Stimulated activated CD8-positive, alpha-beta memory T cell treated with anti-CD3 and anti-CD28 coated beads, Interleukin-7, amount 100 ng/mL, for 24 hours (primary cell): ENCODE measurements around the gene NAA80.
"Not testable (repeated sequence)": the region's sequence is repeated elsewhere in the genome, so short reads cannot be mapped to it uniquely, and the experiment has no call there.

Source experiments
- DNase-seq: peaks from one replicate; pipeline ENCODE4 v3.0.0-alpha.2; 2020; ENCODE audit warnings: low read depth

NAA80 gene

GRCh38 chr3:50314342-50314741 is 15.1 kb upstream of the NAA80 start:
- DNase-seq: no peak

DNA sequence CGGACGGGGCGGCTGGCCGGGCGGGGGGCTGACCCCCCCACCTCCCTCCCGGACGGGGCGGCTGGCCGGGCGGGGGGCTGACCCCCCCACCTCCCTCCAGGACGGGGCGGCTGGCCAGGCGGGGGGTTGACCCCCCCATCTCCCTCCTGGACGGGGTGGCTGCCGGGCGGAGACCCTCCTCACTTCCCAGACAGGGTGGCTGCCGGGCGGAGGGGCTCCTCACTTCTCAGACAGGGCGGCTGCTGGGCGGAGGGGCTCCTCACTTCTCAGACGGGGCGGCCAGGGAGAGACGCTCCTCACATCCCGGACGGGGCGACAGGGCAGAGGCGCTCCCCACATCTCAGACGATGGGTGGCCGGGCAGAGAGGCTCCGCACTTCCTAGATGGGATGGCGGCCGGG is 12.8 kb upstream of the NAA80 start:
- DNase-seq: not testable (repeated sequence)

- DNase-seq: no peak
These were observed 5.4 kb upstream of the NAA80 start for GRCh38 chr3:50304601-50305000.

DNA sequence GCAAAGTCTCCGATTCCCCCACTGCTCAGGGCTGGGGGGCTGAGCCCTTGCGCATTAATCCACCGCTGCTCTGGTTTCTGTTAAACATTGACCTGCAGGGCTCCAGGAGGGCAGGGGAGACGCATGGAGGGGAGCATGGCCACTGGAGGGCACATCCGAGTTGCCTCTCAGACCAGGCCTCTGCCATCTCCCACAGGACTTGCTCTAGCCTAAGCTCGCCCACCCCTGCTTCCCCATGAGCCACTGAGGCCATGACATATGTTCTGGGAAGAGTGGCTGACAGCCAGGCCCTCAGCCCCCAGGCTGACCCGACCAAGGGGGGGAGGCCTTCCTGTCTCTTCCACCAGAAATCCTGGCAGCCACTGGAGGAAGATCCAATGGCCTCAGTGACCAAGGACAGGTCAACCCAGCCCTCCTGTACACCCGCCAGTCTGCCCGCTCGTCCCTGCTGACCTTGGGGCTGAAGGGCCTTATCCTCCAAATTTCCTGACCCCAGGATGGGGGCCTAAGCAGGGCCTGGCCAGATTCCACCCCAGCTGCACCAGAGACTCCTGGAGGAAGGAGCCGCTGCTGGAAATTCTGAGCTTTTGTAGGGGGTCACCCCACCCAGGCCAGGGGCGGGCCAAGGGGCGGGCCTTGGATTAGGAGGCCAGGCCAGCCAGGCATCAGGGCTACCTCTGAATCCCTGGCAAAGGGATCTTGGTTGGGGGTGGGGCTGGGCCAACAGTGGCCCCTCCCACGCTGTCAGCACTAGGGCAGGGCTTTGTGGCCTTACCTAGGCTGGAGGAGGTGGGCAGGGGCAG is 4.0 kb upstream of the NAA80 start, which contains the start of gene HYAL1:
HYAL1 (minus strand) TSS at position 562 of the 803 bp plus-strand sequence. CDS start 618 bp downstream, outside the sequence.
- DNase-seq: no peak

DNA sequence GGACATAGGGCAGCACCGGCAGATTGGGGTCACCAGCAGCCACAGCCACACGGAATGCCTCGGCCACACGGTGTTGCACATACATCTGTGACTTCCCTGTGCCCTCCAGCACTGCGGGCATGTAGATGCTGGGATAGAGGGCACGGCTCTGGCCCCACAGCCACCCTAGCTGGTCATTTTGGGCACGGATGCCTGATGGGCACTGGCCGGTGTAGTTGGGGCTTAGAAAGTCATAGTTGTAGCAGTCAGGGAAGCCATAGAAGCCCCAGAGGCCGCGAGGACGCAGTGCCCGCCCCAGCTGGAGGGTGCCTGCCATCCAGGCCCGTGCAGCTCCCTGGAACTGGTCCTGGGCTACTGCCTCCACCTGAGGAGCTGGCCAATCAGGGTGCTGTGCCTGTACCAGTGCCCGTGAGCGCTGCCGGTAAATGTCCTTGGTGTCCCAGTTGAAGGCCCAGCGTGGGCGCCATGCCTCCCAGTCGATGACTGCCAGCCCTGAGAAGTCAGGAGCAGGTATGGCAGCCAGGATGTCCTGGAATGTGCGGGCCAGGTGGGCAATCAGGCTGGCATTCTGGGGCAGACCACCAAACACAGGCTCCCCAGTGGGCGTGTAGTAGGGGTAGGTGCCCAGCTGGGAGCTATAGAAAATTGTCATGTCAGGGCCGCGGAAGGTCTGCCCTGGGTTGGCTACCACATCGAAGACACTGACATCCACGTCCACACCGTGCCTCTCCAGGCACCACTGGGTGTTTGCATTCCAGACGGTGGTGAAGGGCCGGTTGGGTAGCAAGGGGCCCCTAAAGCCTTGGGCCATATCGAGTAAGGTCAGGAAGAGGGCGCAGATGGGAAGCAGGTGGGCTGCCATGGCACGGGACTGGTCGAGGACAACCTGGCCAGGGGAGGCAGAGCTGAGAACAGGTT is 3.1 kb upstream of the NAA80 start:
- DNase-seq: no peak

GRCh38 chr3:50300681-50301254 is 1.6 kb upstream of the NAA80 start:
- DNase-seq: no peak

DNA sequence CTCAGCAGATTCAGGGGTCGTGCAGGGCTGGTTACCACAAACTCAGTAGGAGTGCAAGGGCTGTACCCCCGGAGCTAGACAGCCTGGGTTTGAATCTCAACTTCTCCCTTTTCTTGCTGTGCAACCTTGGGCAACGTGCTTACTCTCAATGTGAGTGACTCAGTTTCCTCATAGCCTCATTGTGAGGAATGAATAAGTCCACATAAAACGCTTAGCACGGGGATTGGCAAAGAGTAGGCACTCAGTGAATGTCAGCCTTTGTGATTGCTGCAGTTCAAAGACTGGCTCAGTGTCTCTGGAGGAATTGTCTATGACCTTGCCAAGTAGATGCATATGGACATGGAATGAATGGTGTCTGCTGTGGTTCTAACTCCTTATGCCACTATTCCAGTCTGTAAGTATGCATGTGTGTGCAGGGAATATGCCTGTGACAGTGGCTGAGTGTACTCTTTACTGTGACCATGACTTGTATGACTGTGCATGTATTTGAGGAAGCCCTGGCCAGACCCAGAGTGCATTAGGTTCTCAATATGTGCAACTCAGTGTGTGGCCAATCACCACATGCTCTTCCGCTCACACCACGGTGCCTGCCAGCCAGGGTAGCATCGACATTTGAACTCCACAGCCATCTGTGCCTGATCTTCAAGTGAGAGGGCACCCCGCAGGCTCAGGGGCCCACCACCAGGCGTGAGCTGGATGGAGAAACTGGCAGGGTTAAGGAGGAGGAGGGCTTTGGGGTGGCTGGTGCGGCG is 900 bp upstream of the NAA80 start:
- DNase-seq: no peak

DNA sequence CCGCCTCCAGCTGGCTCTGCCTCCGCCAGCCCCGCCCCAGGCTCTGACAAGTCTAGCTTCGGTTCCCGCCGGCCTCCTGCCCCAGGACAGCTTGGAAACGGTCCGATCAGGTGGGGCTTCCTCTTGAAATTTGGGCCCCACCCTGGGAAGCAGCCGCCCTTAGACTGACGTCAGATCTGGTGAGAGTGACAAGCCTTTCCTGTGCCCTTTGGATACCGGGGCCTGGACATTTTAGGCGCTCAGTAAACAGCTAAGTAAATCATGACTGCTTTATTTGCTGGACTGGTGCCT is 378 bp upstream of the NAA80 start:
- DNase-seq: no peak

DNA sequence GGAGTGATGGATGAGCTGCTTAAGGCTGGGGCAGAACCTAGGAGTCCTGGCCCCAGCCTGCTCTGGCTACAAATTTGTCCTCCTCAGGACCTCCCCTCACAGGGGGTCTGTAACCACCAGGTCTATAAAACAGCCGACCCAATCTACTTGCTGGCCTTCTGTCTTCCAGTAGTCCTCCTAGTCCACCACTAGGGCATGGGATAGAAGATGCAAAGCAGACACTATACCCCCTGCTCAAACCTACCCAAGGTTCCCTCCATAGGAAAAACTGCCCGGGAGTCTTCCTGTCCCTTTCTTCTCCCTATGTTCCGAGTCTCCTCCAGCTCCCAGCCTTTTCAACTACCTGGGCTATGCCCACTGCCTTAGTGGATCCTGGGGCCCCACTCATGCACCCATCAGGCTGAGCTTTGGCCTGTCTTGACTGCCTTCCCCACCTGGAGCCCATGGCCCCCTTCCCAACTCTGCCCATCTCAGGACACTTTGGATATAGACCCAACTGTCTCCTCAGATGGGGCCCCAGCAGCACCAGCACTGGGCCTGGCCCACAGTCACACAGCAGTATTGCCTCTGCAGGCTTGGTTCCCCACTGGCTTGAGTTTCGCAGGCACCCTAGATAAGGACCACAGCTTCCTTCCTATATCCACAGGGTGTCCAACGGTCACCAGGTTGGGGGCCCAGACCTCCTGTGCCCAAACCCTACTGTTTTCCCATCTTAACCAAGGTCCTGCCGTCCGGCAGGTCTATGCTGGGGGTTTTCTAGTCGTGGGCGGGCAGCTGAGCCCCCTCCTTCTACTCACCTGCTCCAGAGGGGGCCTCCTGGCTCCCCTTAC is 1.1 kb downstream of the NAA80 start:
- no peak for DNase-seq

DNA sequence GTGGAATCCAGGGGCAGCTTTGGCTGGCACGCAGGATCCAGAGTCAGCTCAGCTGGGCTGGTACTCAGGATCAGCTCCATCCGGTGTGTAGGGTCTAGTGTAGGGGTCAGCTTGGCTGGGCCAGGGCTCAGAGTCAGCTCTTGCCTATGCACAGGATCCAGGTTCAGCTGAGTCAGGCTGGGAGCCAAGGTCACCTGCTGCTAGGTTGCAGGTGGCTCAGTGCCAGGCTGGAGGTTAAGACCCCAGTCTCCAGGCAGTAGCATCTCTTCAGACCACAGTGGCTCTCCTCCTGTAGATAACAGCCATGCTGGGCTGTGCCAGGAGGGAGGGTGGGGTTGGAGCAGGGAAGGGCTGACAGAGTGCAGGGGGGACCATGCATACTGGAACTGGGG is 1.8 kb downstream of the NAA80 start:
- DNase-seq: no peak

DNA sequence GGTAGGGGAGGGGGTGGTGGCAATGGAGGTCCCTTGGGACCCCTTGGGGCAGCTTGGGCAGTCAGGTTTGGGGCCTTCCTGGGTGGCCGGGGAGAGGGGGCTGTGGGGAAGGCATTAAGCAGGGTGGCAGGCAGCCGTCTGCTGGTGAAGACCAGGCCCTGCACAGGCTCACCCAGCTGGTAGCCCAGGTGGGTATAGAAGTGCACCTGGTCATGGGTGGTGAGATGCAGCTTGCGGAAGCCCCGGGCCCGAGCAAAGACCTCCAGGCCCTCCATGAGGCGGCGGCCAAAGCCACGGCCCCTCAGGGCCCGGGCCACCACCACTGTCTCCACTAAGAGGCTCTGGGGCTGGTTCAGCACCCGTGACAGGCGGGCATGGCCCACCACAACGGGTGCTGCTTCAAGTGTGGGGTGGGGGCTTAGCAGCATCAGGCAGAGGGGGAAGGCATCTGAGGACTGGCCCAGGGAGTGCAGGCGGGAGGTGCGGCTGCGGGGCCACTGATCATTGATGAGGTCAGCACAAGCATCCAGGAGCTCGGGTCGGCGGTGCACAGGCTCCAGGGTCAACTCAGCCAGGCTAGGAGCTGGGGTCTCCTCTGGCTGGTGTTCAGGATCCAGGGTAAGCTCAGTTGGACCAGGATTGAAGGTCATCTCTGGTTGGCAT is 2.4 kb downstream of the NAA80 start:
- no peak for DNase-seq

DNA sequence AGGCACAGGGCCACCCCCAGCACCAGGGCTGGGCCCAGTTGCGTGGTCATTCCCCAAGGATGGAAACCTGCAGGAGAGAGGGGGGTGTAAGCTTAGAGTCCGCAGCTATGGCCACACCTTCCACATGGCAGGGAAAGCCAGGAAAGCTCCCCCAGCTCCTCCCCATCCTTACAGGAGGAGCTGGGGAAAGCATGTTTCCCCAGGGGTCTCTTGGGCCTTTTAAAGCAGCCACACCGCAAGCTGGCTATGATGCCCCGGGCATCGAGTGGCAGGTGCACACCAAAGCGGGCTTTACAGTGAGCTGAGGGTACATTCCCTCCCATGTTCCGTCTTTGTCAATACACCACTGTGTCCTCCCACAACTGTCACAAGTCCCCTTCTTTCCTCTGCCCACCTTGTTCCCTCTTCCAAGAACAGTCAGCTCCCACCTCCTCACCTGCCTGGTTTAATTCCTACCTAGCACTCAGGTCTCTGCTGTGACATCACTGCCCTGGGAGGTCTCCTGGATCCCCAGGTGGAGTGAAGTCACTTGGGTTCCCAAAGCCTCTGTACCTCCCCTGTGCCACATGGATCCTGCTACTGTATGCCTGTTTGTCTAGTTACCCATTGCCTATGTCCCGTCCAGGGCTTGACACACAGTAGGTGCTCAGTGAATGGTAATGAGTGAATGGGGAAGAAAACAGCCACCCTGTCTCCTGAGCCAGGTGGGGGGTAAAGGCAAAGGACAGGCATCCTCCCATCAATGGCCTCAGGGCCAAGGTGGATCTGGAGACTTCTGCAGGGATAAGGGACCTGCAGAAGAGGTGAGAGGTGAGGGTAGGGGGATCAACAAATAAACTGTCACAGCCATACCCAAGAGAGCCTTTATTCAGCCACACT is 3.4 kb downstream of the NAA80 start:
- no peak for DNase-seq

GRCh38 chr3:50294492-50295403 is 4.5 kb downstream of the NAA80 start:
- no peak for DNase-seq

DNA sequence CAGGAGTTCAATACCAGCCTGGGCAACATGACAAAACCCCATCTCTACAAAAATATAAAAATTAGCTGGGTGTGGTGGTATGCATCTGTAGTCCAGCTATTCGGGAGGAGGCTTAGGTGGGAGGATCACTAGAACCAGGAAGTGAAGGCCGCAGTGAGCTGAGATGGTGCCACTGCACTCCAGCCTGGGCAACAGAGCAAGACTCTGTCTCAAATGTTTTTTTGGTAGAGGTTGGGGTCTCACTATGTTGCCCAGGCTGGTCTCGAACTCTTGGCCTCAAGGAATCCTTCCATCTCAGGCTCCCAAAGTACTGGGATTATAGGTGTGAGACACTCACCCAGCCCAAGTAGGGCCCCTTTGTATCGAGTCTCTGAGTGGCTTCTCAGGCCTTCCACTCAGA is 5.1 kb downstream of the NAA80 start:
- DNase-seq: no peak

- DNase-seq: no peak
These were observed 6.0 kb downstream of the NAA80 start for GRCh38 chr3:50293079-50293801.

- peak; percentile 87 for DNase-seq
These were observed 6.8 kb downstream of the NAA80 start, which contains the start of gene IFRD2 for GRCh38 chr3:50292159-50293078. IFRD2 (minus strand) TSS chr3:50292429; CDS start chr3:50292274, 155 bp downstream.

GRCh38 chr3:50290161-50290641 is 9.0 kb downstream of the NAA80 start:
- no peak for DNase-seq
